GM12878 (cell line): ENCODE results near the gene BBS9. TPM values are rescaled to one million over a fixed set of nuclear protein-coding genes. Genes with fewer than 3 reads are reported as not detected.

ENCODE experiments used
- ATAC-seq: fragments of 200-7000 bp; cut with Tn5 transposase; 3 replicates; pipeline ENCODE4 v1.9.1; 2020; ENCODE audit warnings: mild to moderate bottlenecking, moderate library complexity
- BruUV-seq: library from RNA; stranded (reverse); fragments of 400-500 nt; replicated peaks from 2 replicates; lab custom pipeline; 2021; lab: Mats Ljungman, UMichigan
- CTCF ChIA-PET: fragments of 300-600 bp; sonication (Branson Sonifier 250); formaldehyde crosslinking; extraction: SDS; loops from one replicate; lab custom pipeline; 2021; ENCODE audit warnings: inconsistent platforms; lab: Yijun Ruan, JAX
- POLR2A ChIA-PET: fragments of 350-600 bp; formaldehyde crosslinking; extraction: SDS; loops from one replicate; lab custom pipeline; 2021; ENCODE audit warnings: inconsistent platforms; lab: Charles Lee
- RAD21 ChIA-PET: fragments of 300-600 bp; sonication (Branson Sonifier 250); formaldehyde crosslinking; loops from one replicate; lab custom pipeline; 2023; ENCODE audit warnings: antibody characterized with exemption; ENCODE audit not compliant: unreplicated experiment; lab: Charles Lee
- SMC1A ChIA-PET: fragments of 300-600 bp; sonication (Branson Sonifier 250); formaldehyde crosslinking; loops from one replicate; lab custom pipeline; 2023; ENCODE audit not compliant: unreplicated experiment, uncharacterized antibody; lab: Charles Lee
- DNase-seq: peaks from one replicate; pipeline ENCODE4 v3.0.0-alpha.2; 2011; ENCODE audit warnings: low read depth, low spot score
- FAIRE-seq: peaks from 3 replicates; lab custom pipeline; 2011; peaks lifted over from hg19 to GRCh38; lab: Jason Lieb, UNC
- H2AFZ ChIP-seq: 2 replicates; pipeline ENCODE4 v1.6.0; 2011; ENCODE audit warnings: low read depth, low read length, control low read depth; ENCODE audit not compliant: control insufficient read depth
- H3K27ac ChIP-seq: 2 replicates; pipeline ENCODE4 v1.5.1; 2011; ENCODE audit warnings: control low read depth; ENCODE audit not compliant: control insufficient read depth, insufficient read depth
- H3K27me3 ChIP-seq, 2 experiments: replicated peaks in 1 of 2; 2 replicates each; pipeline versions ENCODE4 v1.6.0 to v1.6.1; 2011; ENCODE audit warnings: low read length in 1 of 2; ENCODE audit not compliant: control insufficient read depth in 2 of 2, insufficient read depth in 2 of 2
- H3K36me3 ChIP-seq, 2 experiments: 2 replicates each; pipeline ENCODE4 v1.5.1; 2011; ENCODE audit warnings: low read length in 1 of 2; ENCODE audit not compliant: control insufficient read depth in 2 of 2, insufficient read depth in 2 of 2
- H3K4me1 ChIP-seq: 2 replicates; pipeline ENCODE4 v1.6.1; 2011; ENCODE audit warnings: mild to moderate bottlenecking, low read length, moderate library complexity, mixed read lengths; ENCODE audit not compliant: control insufficient read depth, insufficient read depth
- H3K4me2 ChIP-seq: 2 replicates; pipeline ENCODE4 v1.6.0; 2011; ENCODE audit warnings: control low read depth; ENCODE audit not compliant: control insufficient read depth, insufficient read depth
- H3K4me3 ChIP-seq: fragments of 200-600 bp; sonication (generic); 2 replicates; pipeline ENCODE4 v1.5.1; 2016
- H3K79me2 ChIP-seq: 2 replicates; pipeline ENCODE4 v1.6.0; 2011; ENCODE audit warnings: low read length; ENCODE audit not compliant: control insufficient read depth, insufficient read depth
- H3K9ac ChIP-seq: 2 replicates; pipeline ENCODE4 v1.8.0; 2011; ENCODE audit warnings: low read length, control low read depth, mixed read lengths; ENCODE audit not compliant: control insufficient read depth, insufficient read depth
- H3K9me3 ChIP-seq: replicated peaks from 3 replicates; pipeline ENCODE4 v1.5.1; 2011; ENCODE audit warnings: mild to moderate bottlenecking, low read length; ENCODE audit not compliant: control insufficient read depth, insufficient read depth
- H4K20me1 ChIP-seq: 2 replicates; pipeline ENCODE4 v1.6.0; 2011; ENCODE audit not compliant: control insufficient read depth, insufficient read depth
- RBBP5 ChIP-seq: fragments of 200-600 bp; sonication (generic); conservative IDR thresholded peaks from 2 replicates; pipeline ENCODE4 v1.6.1; 2016
- SIN3A ChIP-seq: IDR thresholded peaks from 2 replicates; pipeline ENCODE4 v1.6.1; 2012; ENCODE audit warnings: low read depth, low read length, improper control_type of control experiment
- SMC3 ChIP-seq: IDR thresholded peaks from 2 replicates; pipeline ENCODE4 v1.6.1; 2011; ENCODE audit warnings: low read length, improper control_type of control experiment, borderline replicate concordance
- SUZ12 ChIP-seq: fragments of 200-600 bp; sonication (generic); IDR thresholded peaks from one replicate; pipeline ENCODE4 v1.6.1; 2018; ENCODE audit warnings: antibody characterized with exemption, mild to moderate bottlenecking; ENCODE audit not compliant: unreplicated experiment
- TARDBP ChIP-seq: IDR thresholded peaks from 2 replicates; pipeline ENCODE4 v1.6.1; 2016; ENCODE audit warnings: borderline replicate concordance
- ZNF622 ChIP-seq: fragments of 450-650 bp; IDR thresholded peaks from 2 replicates; pipeline ENCODE4 v1.6.1; 2017; ENCODE audit warnings: mild to moderate bottlenecking, inconsistent platforms
- WGBS: methylation state at CpG from one replicate; pipeline ENCODE4 v1.1.6; 2016; ENCODE audit warnings: low lambda C conversion rate; ENCODE audit not compliant: insufficient replicate concordance, insufficient coverage; ENCODE audit errors: missing lambda C conversion rate; 5-methylcytosine and 5-hydroxymethylcytosine counted together
- in situ Hi-C: fragments of 300-500 bp; cut with MboI; formaldehyde crosslinking; loops from 9 replicates; pipeline ENCODE4 v1.14.3; 2018; ENCODE audit warnings: mixed read lengths
- intact Hi-C: fragments of 100-400 bp; cut with micrococcal nuclease; formaldehyde crosslinking; loops from one replicate; pipeline ENCODE4 v1.14.2; 2022; ENCODE audit not compliant: unreplicated experiment
- polyA plus RNA-seq, 11 experiments: library from polyadenylated mRNA; depleted of rRNA in 4 of 11; unstranded in 6 of 11; stranded (reverse) in 5 of 11; fragments of >200 nt; fragmentation: Nextera tagmentation in 4 of 11; fragmentation: Illumina TruSeq in 1 of 11; extraction: Ambion mirVana in 4 of 11; extraction: Trizol in 1 of 11; gene quantifications; 1 replicate in 1 of 11; 2 replicates in 10 of 11; pipeline versions ENCODE4 v1.2.1 to v1.2.3, GENCODE V29; 2011 to 2016; ENCODE audit warnings: inconsistent platforms in 2 of 11, missing spikeins in 2 of 11, low read depth in 1 of 11
- total RNA-seq, 4 experiments: library from RNA; depleted of rRNA in 3 of 4; stranded (reverse); fragments of >200 nt in 3 of 4; fragmentation: Illumina TruSeq in 1 of 4; extraction: Trizol in 1 of 4; gene quantifications; 2 replicates each; pipeline versions ENCODE4 v1.2.1 to v1.2.3, GENCODE V29; 2013 to 2021
- TF ChIP-seq, protein P1 (sequence below): fragments of 450-650 bp; formaldehyde crosslinking; IDR thresholded peaks from 2 replicates; pipeline ENCODE4 v1.4.0; 2022; ENCODE audit warnings: mild to moderate bottlenecking, moderate library complexity

Gene BBS9
- total and polyA plus RNA-seq, 10 of the 15 experiments (the other 5 are each of a cell fraction or from before 2014, with no cell fraction given): 1.2 to 5.6 (median 2.3) TPM

DNA sequence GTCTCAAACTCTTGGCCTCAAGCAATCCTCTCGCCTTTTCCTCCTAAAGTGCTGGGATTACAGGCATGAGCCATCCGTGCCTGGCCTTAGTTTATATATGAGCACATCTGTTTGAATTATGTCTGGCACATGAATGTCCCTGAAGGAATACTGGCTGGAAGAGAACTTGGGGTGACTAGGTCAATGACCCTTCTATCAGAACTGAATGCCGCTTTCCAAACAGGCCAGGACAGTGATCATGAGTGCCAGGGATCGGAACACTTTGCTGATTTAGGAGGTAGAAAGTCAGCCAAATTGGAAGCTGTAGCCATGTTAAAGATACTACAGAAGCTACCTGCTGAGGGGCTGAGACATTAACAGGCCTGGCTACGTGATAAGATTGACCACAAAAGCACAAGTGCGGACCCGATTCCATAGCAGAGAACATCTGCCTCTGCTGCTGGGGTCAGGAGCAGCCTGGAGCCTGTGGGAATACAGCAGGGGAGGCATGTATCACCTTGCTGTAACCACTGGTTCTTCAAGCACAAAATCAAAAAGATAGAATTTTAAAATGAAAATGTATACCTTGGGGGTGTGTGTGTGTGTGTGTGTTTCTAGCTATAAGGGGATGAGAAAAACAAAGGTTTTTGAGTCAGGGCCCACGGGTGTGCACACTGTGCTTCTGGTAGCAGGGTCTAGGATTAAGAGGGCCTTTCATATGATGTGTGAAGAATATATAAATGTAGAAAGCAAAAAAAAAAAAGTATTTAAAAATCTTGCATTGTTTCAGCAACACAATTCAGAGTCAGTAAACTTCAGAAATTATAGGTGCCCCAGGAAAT is 293.7 kb downstream of the BBS9 start:
- in situ Hi-C loops: no loop called here
- POLR2A ChIA-PET: no interaction called here
- H3K79me2 ChIP-seq: no peaks in the 10 kb centered on the region
- WGBS: 78% methylated on average over 8 of the region's 8 CpGs
- TF ChIP-seq ZNF622: no peak
- no peak for TF ChIP-seq TARDBP
- no peak for TF ChIP-seq RBBP5
- TF ChIP-seq SMC3: no peak
- no peak for TF ChIP-seq SIN3A
- no peak for TF ChIP-seq SUZ12
- TF ChIP-seq, protein P1, sequence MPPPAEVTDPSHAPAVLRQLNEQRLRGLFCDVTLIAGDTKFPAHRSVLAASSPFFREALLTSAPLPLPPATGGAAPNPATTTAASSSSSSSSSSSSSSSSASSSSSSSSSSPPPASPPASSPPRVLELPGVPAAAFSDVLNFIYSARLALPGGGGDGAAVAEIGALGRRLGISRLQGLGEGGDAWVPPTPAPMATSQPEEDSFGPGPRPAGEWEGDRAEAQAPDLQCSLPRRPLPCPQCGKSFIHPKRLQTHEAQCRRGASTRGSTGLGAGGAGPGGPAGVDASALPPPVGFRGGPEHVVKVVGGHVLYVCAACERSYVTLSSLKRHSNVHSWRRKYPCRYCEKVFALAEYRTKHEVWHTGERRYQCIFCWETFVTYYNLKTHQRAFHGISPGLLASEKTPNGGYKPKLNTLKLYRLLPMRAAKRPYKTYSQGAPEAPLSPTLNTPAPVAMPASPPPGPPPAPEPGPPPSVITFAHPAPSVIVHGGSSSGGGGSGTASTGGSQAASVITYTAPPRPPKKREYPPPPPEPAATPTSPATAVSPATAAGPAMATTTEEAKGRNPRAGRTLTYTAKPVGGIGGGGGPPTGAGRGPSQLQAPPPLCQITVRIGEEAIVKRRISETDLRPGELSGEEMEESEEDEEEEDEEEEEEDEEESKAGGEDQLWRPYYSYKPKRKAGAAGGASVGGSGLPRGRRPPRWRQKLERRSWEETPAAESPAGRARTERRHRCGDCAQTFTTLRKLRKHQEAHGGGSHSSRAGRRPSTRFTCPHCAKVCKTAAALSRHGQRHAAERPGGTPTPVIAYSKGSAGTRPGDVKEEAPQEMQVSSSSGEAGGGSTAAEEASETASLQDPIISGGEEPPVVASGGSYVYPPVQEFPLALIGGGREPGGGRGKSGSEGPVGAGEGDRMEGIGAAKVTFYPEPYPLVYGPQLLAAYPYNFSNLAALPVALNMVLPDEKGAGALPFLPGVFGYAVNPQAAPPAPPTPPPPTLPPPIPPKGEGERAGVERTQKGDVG (CRISPR knock-in tag): no peak
- TF ChIP-seq, all 136 proteins: peak for 0
- ChIA-PET RAD21 (interaction anchor here (0.6 to 1.5 kb wide), 8 partner anchors 21 to 510 kb away, joined by 3 to 4 read pairs (median 3); no protein-coding TSS in a partner anchor), SMC1A (interaction anchor here (0.6 to 2.3 kb wide), 16 partner anchors 9 to 510 kb away, joined by 3 to 6 read pairs (median 3); no protein-coding TSS in a partner anchor), CTCF (interaction anchor here (0.5 to 4.6 kb wide), 26 partner anchors 7 to 510 kb away, joined by 3 to 25 read pairs (median 4); no protein-coding TSS in a partner anchor)
- Histone ChIP-seq H2AFZ (peak overlapping the region; percentile 3; the same call in 1 of the 2 replicates), H4K20me1 (no peaks in the 10 kb centered on the region), H3K9me3 (no peaks in the 10 kb centered on the region), H3K4me3 (no peak overlapping the region), H3K9ac (no peak overlapping the region), H3K27ac (no peak overlapping the region), H3K27me3 (no peaks in the 10 kb centered on the region), H3K36me3 (no peaks in the 10 kb centered on the region), H3K4me2 (no peak overlapping the region), H3K4me1 (peaks cover 5% of the 10 kb centered on the region)
- ATAC-seq (peak; percentile 71), DNase-seq (no peak), FAIRE-seq (no peak)
- intact Hi-C loops: loop anchor here (5.0 to 10.0 kb wide), 3 partner anchors 178 to 319 kb away; no protein-coding TSS in a partner anchor
- no TSS peak for BruUV-seq
